GM12865 (cell line): ENCODE results near the gene C4orf54.

ENCODE experiments used
- DNase-seq: peaks from one replicate; pipeline ENCODE4 v3.0.0; 2010; ENCODE audit warnings: low read depth
- H3K4me3 ChIP-seq: 2 replicates; pipeline ENCODE4 v1.5.1; 2011; ENCODE audit warnings: mild to moderate bottlenecking, low read depth, low read length, control low read depth
- TF ChIP-seq, protein P1 (sequence below): IDR thresholded peaks from 2 replicates; pipeline ENCODE4 v1.5.1; 2011; ENCODE audit warnings: low read length, control low read depth, low read depth, inconsistent platforms; ENCODE audit not compliant: insufficient read depth; ENCODE audit errors: missing control alignments

Gene C4orf54

GRCh38 chr4:99657798-99658197 lies at the start of gene C4orf54:
Gene C4orf54, minus strand, starts transcription at chr4:99657828. Its CDS starts 3,180 bp downstream, at chr4:99654648.
- DNase-seq, result no peak
- TF ChIP-seq, protein P1, sequence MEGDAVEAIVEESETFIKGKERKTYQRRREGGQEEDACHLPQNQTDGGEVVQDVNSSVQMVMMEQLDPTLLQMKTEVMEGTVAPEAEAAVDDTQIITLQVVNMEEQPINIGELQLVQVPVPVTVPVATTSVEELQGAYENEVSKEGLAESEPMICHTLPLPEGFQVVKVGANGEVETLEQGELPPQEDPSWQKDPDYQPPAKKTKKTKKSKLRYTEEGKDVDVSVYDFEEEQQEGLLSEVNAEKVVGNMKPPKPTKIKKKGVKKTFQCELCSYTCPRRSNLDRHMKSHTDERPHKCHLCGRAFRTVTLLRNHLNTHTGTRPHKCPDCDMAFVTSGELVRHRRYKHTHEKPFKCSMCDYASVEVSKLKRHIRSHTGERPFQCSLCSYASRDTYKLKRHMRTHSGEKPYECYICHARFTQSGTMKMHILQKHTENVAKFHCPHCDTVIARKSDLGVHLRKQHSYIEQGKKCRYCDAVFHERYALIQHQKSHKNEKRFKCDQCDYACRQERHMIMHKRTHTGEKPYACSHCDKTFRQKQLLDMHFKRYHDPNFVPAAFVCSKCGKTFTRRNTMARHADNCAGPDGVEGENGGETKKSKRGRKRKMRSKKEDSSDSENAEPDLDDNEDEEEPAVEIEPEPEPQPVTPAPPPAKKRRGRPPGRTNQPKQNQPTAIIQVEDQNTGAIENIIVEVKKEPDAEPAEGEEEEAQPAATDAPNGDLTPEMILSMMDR, result no peak
- no peak within 1 kb of the TSS for H3K4me3 ChIP-seq

DNA sequence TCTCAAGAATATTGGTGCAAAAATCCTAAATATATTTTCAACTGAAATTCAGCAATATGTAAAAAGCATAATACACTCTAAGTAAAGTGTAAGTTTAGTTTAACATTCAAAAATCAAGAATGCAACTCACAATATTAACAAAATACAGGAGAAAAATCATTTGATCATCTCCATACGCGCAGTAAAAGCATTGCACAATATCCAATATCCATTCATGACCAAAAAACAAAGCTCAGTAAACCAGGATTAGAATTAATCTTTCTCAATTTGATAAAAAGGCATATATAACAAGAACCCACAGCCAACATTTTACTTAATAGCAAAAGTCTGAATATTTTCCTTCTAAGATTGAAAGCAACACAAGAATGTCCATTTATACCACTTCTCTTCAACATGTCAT lies 48.3 kb upstream of the C4orf54 start:
- TF ChIP-seq, protein P1, result no peak
- no peak overlapping the region for H3K4me3 ChIP-seq
- no peak for DNase-seq

GRCh38 chr4:99696801-99697200 lies 39.2 kb upstream of the C4orf54 start:
- no peak for DNase-seq
- H3K4me3 ChIP-seq, result no peak overlapping the region
- TF ChIP-seq, protein P1, result no peak

- TF ChIP-seq, protein P1, result no peak
- DNase-seq, result no peak
- H3K4me3 ChIP-seq, result no peak overlapping the region
These were observed 35.5 kb upstream of the C4orf54 start for GRCh38 chr4:99693140-99693539.

DNA sequence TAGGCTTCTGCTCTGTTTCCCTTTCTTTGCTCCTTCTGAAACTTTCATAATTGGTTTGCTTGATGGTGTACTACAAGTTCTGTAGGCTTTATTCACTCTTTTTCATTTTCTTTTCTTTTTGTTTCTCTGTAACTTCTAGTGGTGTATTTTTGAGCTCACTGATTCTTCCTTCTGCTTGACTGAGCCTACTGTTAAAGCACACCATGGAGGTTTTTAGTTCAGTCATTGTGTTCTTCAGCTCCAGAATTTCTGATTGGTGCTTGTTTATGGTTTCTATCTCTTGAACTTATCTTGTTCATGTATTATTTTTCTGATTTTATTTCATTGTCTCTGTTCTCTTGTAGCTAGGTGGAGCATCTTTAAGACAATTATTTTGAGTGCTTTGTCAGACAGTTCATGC lies 33.4 kb upstream of the C4orf54 start:
- no peak overlapping the region for H3K4me3 ChIP-seq
- TF ChIP-seq, protein P1, result no peak
- no peak for DNase-seq

GRCh38 chr4:99690472-99690871 lies 32.8 kb upstream of the C4orf54 start:
- DNase-seq, result no peak
- TF ChIP-seq, protein P1, result no peak
- H3K4me3 ChIP-seq, result no peak overlapping the region

GRCh38 chr4:99687120-99687519 lies 29.5 kb upstream of the C4orf54 start:
- TF ChIP-seq, protein P1, result no peak
- H3K4me3 ChIP-seq, result no peak overlapping the region
- DNase-seq, result no peak
